Activated naive CD8-positive, alpha-beta T cell treated with anti-CD3 and anti-CD28 coated beads, Interleukin-2, amount 50 U/mL, for 16 hours (primary cell): ENCODE results near the gene AGPS.
"Not testable (repeated sequence)": the region's sequence is repeated elsewhere in the genome, so short reads cannot be mapped to it uniquely, and the experiment has no call there.

Experiments used
- DNase-seq: peaks from one replicate; pipeline ENCODE4 v3.0.0-alpha.2; 2020; ENCODE audit warnings: low read depth, low spot score

AGPS gene

DNA sequence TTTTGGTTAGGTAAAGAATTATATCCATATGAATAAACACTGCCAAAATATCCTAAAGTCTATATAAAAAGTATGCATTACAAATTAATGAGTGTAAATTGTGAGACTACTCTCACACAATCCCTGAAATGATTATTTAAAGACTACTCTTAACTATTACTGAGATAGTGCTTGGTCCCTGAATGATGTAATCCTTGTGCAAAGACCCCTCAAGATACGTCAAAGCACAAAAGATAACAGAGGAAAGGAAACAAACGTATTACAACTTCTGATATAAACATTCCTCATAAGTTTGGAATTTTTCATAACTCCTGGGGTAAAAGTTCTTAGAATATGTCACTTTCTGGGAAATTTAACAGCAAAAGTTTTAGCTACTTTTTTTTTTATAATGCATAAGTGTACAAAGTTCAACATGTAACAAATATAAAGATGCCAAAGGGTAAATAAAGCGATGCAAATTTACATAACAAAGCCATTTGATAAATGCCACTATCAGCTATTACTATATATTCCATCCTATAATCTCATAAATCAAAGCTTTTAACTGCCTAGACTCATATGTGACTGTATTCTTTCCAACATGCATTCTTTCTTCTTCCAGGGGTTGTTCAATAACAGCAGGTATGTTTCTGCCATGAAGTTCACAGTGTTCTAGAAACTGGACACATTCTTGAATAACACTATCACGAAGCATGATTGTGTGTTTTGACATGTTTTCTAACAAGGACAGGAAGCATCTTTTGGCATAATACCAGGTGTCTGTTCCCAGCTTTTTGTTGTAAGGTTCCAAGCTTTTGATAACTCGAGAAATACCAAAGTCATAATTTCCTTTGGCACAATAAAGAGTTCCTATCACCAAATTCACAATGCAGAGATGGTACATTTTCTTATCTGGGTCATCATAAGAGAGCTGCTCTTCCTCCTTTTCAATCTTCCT, 158.0 kb downstream of the AGPS start:
- DNase-seq, result no peak

DNA sequence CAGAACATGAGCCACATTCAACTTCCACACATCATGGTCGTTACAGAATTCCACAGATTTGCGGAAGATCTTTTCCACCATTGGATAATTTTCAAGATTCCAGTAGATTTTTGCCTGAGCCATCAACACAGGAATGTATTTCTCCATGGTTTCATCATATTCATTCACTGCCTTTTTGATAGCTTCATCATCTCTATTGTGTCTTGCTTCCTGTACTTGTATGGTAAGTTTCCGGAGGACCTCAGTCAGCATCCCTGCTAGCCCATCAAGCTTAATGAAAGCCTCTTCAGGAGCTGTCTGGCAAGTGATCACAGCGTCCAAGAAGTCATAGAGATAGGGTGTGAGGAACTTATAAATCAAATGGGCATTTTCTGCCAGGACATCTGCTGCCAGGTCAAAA, 158.8 kb downstream of the AGPS start:
- not testable (repeated sequence) for DNase-seq

DNA sequence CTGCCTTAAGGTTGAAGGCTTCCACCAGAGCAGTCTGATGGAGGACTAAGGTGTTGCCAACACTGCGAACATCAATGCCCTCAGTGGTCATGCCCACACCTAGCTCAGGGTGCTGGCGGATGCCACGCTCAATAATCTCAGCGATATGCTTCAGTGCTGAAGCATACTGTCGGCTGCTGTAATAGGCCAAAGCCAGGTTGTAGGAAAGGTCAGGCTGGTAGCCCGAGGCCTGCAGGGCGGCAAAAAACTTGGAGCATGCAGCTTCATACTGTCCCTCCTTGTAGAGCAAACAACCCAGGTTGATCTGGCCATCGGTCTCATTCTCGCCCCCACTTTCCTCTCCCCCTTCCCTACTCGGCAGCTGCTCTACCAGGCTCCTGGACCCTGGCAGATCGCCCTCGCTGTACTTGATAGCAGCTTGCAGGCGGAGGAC, 159.4 kb downstream of the AGPS start:
- no peak for DNase-seq

DNA sequence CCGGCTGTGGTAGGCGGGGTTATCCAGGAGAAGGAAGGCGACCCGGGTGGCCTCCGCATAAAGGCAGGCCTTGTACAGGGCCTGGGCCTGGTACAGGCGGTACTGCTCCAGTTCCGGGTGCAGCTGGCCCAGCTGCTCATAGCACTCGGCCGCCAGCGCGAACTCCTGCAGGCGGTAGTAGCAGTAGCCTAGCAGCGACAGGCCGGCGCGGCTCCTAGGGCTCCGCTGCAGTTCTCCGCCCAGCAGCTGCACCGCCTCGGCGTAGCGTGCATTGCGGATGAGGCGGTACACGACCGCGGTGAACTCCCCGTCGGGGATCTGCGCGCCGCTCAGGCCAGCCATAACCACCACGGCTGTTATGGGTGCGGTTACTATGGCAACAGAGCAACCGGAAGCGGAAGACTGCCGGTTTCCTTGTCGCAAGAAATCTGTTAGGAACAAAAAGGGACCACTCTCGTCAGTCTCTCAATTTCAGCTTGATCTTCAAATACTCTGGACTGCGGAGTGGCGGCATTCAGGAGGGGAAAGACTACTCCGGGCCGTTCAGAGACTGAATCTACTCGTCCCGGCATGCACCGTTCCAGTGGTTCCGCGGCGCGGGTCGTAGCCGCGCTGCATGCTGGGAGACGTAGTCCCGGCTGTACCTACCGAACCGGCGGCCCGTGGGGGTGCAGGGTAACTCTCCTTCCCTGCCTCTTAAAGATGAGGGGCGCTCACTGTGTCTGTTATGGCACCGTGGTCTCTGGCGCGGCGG, 160.0 kb downstream of the AGPS start:
- DNase-seq, result peak; percentile 70

DNA sequence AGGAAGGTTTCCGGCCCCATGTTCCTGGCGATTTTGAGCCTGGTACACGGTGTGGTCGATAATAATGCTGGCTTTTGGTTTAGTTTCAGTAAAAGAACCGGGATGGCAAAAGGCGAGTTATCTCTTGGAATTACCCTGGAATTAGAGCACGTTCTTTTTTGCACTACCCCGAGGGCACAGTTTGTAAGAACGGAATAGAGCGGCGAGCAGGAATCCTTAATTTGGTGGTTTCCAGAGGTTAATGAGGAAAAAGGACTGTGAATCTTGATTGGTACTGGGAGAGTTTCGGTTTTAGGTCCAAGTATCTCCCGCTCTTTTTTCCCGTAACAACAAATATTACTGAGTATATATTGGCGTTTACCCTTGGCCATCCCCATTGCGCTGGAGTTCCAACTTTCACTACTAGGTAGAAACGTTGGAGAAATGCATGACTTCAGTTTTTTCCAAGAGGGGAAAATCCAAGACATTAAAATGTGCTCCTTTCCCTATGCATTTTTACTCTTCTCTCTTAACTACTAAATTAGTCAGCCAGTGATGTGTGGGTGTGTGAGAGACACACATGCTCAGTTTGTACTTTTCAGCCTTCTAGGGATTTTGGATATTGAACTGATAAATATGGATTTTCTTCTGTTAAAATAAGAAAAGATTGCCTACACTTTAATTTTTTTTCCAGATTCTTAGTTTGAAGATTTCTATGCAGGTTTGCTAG, 160.8 kb downstream of the AGPS start:
- DNase-seq, result no peak

DNA sequence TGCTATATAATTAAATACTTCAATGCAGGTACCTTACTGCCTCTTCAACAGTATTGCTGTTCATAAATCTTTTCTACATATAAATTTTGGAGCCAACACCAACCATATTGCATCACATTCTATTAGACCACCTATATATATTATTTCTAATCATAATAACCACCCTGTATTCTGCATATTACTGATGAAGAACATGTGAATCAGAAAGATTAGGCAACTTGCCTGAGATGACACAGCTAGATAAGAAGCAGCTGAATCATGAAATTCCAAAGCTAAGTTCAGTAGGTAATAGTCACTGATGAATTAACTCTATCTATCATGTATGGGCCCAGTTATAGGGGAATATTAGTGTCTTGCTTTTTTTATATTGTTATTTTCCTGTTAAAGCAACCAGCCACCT, 161.8 kb downstream of the AGPS start:
- DNase-seq, result no peak

DNA sequence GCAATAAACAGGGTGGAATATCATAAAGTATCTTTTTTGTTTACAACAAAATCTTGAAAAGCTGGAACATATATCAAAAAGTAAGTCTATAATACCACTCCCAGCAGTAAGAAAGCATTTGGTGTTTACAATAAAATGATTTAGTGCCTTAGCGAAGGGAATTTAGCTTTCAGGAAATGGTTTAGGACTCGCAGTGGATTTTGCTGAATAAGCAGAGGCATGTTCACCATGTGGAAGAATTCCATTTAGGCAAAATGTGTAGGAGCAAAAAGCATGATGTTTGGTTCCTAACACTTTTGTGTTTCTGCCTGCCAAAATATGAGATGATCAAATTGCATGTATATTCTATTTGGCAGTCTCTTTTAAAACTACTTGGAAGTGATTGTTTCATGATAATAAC, 163.6 kb downstream of the AGPS start:
- no peak for DNase-seq

DNA sequence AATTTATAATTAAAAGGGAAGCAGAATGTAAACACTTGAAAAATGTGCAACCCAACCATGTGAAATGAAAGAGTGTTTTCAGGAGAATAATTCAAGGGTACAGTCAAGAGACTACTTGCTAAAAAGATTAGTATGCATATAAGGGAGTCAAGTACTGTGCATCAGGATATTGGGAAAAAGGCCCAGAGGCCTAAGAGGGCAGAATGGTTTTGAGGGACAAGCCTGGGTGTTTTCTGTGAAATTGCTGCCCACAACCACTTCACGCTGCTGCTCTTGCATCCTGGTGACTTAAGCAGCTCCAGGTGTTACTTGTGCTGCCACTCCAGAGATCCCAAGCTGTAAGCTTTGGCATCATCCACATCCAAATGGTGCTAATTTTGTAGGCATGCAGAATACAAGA, 165.2 kb downstream of the AGPS start:
- DNase-seq, result no peak

DNA sequence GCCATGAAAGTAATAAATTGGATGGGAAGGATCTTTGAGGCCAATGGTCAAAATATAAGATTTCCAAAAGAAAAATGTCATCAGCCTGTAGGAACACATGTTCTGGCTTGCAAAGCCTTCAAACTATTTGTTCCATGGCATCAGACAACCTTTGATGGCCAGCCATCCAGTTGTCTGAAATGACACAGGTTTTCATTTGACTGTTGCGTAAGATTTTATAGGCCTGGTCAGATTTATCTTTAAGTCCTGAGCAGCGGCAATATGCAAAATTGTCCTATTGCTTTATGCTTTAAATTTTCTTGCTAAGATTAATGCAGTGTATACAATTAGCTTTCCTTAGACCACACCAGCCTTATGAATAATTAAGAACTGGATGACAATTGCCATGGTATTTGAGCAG, 167.1 kb downstream of the AGPS start:
- no peak for DNase-seq

DNA sequence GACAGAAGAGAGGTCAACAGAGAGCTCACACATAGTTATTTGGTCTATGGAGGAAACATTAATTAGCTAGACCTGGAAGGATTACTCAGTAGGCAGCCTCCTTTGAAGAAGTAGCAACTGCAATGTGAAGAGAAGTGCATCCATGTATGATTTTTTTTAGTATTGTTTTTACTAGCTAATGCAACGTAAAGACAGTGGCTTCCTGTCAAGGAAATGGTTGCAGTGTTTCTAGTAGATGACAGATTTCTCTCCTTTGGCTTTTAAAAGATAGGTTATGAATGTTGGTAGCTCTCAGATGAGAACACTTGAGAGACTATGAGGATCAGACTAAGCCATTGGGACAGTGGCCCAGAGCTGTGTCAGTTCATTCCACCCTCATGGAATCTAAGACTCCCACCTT, 175.8 kb downstream of the AGPS start:
- DNase-seq, result no peak

DNA sequence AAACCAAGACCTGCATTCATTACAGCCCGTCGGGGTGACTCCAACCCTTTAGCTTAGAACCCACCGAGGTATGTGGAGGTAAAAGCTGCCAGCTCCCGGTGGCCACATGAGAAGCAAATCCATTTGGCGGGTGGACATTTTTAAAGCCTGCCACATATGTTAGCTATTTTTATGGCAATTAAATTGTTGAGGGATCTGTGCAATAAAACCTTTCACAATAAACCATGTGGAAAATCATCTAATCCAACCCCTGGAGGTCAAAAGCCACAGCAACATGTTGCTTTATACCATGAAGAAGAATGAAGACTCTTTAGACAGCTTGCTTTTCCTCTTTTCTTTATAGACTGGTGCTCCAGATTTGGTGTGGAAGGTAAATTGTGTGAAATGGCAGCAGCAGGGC, 176.3 kb downstream of the AGPS start:
- no peak for DNase-seq

DNA sequence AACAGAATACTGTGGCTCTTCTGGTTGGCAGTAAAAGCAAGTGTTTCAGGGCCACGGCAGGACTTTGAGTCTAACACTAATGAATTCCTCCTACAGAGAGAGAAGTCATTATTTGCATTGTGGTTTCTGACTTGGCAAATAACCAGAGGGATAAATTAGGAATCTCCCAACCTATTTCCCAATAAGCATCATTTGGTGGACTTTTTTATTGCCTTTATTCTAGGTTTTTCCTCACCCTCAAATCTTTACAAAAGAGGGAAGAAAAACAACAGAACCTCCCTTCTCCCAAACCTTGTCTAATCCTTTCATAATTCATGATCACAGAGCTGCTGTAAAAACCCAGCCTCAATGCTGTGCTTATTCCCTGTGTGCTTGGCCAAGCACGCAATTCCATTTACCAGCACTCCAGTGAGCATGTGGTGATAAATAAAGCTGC, 179.7 kb downstream of the AGPS start:
- no peak for DNase-seq

DNA sequence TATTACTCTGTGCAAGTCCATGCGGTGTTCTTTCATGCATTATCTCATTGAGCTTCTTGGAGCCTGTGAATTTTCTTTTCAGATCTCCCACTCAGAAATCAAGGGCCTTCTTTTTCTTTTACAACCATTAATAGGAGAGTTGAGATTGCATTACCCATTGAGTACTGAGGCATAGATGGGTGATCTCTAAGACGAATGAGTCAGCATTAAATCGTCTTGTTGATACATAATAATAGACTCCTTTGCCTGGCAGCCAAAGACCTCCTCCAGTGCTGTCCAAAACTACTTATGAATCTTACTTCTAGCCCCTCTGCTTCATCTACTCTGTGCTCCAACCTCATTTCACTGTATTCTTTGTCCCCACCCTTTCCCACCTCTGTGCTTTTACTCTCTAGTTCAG, 180.5 kb downstream of the AGPS start:
- DNase-seq, result no peak

DNA sequence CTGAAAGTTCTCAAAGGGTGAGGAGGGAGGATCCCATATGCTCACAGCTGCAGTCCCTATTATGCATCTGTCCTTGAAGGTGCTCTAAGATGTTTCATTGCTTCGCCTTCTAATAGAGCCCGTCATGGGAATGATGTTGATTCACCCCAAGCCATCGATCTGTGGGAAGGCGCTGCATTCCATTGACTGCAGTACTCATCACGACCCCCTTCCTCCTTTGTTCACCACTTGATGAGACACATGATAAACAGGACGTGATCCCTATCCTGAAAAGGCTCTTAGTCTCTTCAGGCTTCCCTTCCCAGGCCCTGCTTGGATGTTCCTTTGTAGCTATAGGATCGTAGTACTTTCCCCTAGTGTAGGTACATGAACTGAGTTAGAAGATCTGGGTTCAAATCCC, 181.8 kb downstream of the AGPS start:
- DNase-seq, result no peak

DNA sequence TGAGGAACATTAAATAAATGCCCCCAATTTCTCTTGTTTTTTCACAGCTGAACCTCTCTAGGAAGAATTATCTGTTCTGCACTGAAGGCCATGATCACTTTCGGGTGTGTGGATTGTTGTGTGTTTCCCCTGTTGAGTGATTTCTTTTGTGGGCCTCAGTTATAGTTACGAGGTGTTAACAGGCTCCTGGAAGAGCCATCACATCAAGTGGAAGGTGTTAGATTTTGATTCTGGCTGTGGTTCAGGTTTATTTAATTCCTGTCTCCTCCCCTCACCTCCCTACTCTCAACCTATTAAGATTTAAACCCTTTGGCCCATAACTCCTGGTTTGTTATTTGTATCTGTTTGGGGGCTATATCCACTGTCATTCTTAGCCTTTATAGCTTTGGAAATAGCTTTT, 182.8 kb downstream of the AGPS start:
- no peak for DNase-seq

DNA sequence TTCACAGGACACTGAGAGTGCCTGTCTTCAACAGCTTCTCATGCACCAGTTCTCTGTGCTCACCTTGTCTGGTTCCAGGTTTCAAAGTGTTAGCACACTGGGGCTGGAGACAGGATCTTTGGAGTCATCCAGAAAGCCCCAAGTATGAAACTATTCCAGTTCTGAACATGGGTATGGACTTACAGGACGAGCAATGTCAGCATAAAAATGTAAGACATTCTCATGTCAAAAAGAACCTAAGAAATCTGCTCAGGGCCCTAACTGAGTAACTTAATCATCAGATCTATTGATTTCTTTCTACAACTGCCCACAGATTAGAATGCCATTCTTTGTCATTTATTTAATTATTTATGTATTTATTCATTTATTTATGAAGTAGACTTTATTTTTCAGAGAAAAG, 184.5 kb downstream of the AGPS start:
- DNase-seq, result no peak

DNA sequence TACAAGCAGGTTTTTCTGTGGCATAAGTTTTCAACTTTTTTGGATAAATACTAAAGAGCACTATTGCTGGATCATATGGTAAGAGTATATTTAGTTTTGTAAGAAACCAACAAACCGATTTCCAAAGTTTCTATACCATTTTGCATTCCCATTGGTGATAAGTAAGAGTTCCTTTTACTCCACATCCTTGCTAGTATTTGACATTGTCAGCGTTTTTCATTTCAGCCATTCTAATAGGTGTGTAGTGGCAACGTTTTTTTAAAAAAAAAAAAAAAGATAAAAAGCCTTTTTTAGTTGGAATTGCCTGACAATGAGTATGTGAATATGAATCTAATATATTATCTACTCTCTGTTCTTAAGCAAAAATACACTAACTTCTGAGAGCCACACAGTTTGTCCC, 185.9 kb downstream of the AGPS start:
- DNase-seq, result no peak

DNA sequence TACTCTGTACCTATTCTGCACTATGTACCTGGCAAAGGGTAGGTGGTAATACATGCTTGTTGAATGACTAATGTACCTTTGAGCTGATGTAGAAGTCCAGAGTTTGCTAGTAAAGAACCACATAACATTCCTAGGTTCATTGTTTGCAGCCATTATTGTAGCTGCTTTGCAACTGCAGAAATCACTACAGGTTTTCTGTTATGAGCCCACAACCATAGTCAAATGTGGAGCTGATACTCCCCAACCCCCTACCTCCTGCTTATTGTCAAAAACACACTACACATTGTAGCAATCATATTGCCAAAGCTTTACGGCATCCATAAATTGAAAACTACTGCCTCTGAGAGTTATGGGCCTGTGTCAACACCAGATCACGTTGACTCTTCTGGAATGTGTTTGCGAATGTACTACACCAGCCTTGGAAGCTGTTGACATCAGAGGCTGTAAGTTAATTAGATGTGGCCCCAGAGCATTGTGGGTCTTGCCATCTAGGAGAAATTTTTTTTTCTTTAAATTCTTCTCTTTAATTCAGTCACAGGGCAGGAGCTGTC, 187.0 kb downstream of the AGPS start:
- DNase-seq, result no peak

DNA sequence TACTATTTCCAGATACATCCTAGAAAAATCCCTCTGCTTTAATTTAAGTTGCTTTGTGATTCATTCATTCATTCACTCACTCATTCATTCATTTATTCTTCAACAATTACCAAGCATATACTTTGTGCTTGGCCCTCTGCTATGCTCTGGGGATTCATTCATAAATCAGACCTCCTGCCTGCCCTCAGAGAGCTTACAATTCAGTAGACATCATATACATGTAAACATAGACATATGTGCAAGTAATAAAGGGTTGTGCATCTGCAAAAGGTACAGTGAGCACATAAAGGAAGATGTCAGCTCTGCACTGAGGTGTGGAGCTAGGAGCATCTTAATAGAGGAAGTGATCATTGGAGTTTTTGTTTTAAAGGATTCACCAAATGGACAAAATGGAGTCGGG, 189.4 kb downstream of the AGPS start:
- no peak for DNase-seq

DNA sequence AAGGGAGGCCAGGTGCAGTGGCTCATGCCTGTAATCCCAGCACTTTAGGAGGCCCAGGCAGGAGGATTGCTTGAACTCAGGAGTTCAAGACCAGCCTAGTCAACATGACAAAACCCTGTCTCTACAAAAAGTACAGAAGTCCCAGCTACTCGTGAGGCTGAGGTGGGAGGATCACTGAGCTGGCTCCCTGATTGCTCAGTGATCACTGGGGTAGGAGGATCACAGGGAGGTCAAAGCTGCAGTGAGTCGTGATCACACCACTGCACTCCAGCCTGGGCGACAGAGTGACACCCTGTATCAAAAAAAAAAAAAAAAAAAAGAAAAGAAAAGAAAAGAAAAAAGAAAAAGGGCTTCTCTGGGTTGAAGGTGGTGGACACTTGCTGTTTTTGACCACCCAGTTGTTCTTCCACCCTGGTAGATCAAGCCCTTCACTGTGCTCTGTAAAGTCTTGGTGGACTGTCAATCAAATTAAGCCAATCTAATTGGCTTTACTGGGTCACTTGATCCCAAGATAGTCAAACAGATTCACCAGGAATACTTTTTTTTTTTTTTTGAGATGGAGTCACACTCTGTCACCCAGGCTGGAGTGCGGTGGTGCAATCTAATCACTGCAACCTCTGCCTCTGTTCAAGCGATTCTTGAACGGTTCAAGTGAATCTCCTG, 191.6 kb downstream of the AGPS start:
- no peak for DNase-seq

DNA sequence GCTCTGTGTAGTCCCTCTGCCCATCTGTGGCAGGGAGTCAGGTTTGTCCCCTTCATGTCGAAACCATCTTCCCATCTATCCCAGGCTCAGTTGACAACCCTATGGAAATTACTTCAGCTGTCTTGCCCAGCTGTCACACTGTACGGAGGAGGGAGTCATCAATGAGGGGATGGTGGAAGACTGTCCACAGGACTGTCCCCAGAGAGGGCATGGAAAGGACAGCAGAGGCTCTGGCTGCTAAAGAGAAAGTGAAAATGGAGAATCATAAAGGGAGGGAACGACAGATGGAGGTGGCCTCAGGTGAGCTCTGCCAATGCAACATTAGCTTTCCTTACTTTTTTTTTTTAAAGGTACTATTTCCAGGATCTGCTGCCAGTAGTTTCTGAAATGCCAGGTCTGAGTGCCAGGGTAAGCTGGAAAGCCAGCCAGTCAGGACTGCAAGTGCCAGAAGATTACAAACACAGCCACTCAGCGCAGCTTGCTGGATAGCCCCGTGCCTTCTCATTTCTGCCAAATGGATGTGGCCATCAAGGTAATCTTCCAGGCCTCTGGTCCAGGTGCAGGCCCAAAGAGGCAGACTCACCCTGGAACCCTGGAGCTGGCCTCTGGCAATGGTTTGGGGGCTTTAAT, 192.8 kb downstream of the AGPS start:
- no peak for DNase-seq
